H1 (cell line): ENCODE measurements around the gene JAKMIP1. TPM values are rescaled to one million over a fixed set of nuclear protein-coding genes. Genes with fewer than 3 reads are reported as not detected.

Experiments
- CTCF ChIA-PET: fragments of 300-600 bp; sonication (Branson Sonifier 250); formaldehyde crosslinking; loops from one replicate; lab custom pipeline; 2021; ENCODE audit not compliant: partially characterized antibody; lab: Charles Lee
- POLR2A ChIA-PET: fragments of 300-600 bp; sonication (Branson Sonifier 250); formaldehyde crosslinking; loops from one replicate; lab custom pipeline; 2021; ENCODE audit warnings: inconsistent platforms; ENCODE audit not compliant: partially characterized antibody; lab: Charles Lee
- DNase-seq, 2 experiments: peaks; one replicate each; pipeline versions ENCODE4 v3.0.0 to v3.0.0-alpha.2; 2010 to 2022; ENCODE audit warnings: low spot score in 2 of 2, low read depth in 1 of 2, mixed read lengths in 1 of 2
- FAIRE-seq: peaks from 2 replicates; lab custom pipeline; 2011; peaks lifted over from hg19 to GRCh38; lab: Jason Lieb, UNC
- H2AFZ ChIP-seq: 2 replicates; pipeline ENCODE4 v1.8.1; 2012; ENCODE audit warnings: low read length, inconsistent platforms
- H2AK5ac ChIP-seq: 2 replicates; pipeline ENCODE4 v1.6.1; 2013; ENCODE audit warnings: low read depth, low read length
- H2BK120ac ChIP-seq: replicated peaks from 2 replicates; pipeline ENCODE3; 2013; ENCODE audit warnings: low read depth, low read length, inconsistent platforms
- H2BK12ac ChIP-seq: 2 replicates; pipeline ENCODE4 v1.6.1; 2013; ENCODE audit warnings: low read depth, low read length
- H2BK15ac ChIP-seq: 2 replicates; pipeline ENCODE4 v1.6.1; 2013; ENCODE audit warnings: low read length
- H2BK20ac ChIP-seq: 2 replicates; pipeline ENCODE4 v1.6.1; 2013; ENCODE audit warnings: low read length
- H2BK5ac ChIP-seq: 2 replicates; pipeline ENCODE4 v1.6.1; 2013; ENCODE audit warnings: low read depth, low read length
- H3K14ac ChIP-seq: 2 replicates; pipeline ENCODE4 v1.6.1; 2013; ENCODE audit warnings: inconsistent platforms; ENCODE audit not compliant: insufficient read length
- H3K18ac ChIP-seq: 2 replicates; pipeline ENCODE4 v1.6.1; 2013; ENCODE audit warnings: low read length; ENCODE audit errors: extremely low read depth
- H3K23ac ChIP-seq: 2 replicates; pipeline ENCODE4 v1.6.1; 2013; ENCODE audit warnings: inconsistent platforms; ENCODE audit not compliant: insufficient read length
- H3K23me2 ChIP-seq: 2 replicates; pipeline ENCODE4 v1.6.1; 2013; ENCODE audit warnings: low read depth, low read length
- H3K27ac ChIP-seq: 2 replicates; pipeline ENCODE4 v1.6.1; 2011; ENCODE audit warnings: low read depth, low read length, inconsistent platforms
- H3K27me3 ChIP-seq, 4 experiments: replicated peaks in 1 of 4; 1 replicate in 1 of 4; 2 replicates in 3 of 4; pipeline versions ENCODE4 v1.6.1 to v1.8.1; 2011 to 2013; ENCODE audit warnings: low read length in 3 of 4, mild to moderate bottlenecking in 3 of 4, inconsistent platforms in 2 of 4, mixed read lengths in 2 of 4, moderate library complexity in 1 of 4; ENCODE audit not compliant: control insufficient read depth in 3 of 4, insufficient read depth in 3 of 4; ENCODE audit errors: extremely low read depth in 1 of 4
- H3K36me3 ChIP-seq, 4 experiments: 2 replicates each; pipeline versions ENCODE4 v1.6.1 to v1.8.1; 2011 to 2013; ENCODE audit warnings: mild to moderate bottlenecking in 4 of 4, low read length in 3 of 4, moderate library complexity in 2 of 4, control low read depth in 1 of 4, inconsistent platforms in 1 of 4; ENCODE audit not compliant: insufficient read depth in 4 of 4, control insufficient read depth in 2 of 4
- H3K4ac ChIP-seq: replicated peaks from 2 replicates; pipeline ENCODE3; 2013; ENCODE audit warnings: low read length, low read depth, mixed read lengths, inconsistent platforms; ENCODE audit not compliant: insufficient read length
- H3K4me1 ChIP-seq, 4 experiments: replicated peaks in 1 of 4; 1 replicate in 1 of 4; 2 replicates in 3 of 4; pipeline versions ENCODE4 v1.6.1 to v1.8.1; 2011 to 2013; ENCODE audit warnings: low read length in 3 of 4, inconsistent platforms in 2 of 4, mixed read lengths in 1 of 4; ENCODE audit not compliant: insufficient read depth in 4 of 4, control insufficient read depth in 3 of 4
- H3K4me2 ChIP-seq, 2 experiments: 2 replicates each; pipeline versions ENCODE4 v1.6.1 to v1.8.1; 2011 to 2013; ENCODE audit warnings: low read depth in 2 of 2, low read length in 2 of 2, control low read depth in 1 of 2, inconsistent platforms in 1 of 2, mild to moderate bottlenecking in 1 of 2; ENCODE audit not compliant: insufficient read depth in 1 of 2
- H3K4me3 ChIP-seq, 4 experiments: fragments of 200-600, 300-600 bp in 1 of 4; sonication (generic), shearing (Covaris generic), sonication (Bioruptor Twin) in 1 of 4; 2 replicates each; pipeline versions ENCODE4 v1.5.1 to v1.8.1; 2011 to 2016; ENCODE audit warnings: low read length in 4 of 4, low read depth in 3 of 4, control low read depth in 2 of 4, inconsistent platforms in 2 of 4, mild to moderate bottlenecking in 2 of 4, mixed read lengths in 1 of 4, moderate library complexity in 1 of 4; ENCODE audit not compliant: insufficient read depth in 2 of 4; ENCODE audit errors: extremely low read depth in 1 of 4
- H3K56ac ChIP-seq: replicated peaks from 2 replicates; pipeline ENCODE3; 2013; ENCODE audit warnings: low read depth, mild to moderate bottlenecking, mixed read lengths, low read length, inconsistent platforms; ENCODE audit not compliant: insufficient read length
- H3K79me1 ChIP-seq: 2 replicates; pipeline ENCODE4 v1.6.1; 2013; ENCODE audit warnings: low read depth, low read length, control low read depth
- H3K79me2 ChIP-seq, 2 experiments: 2 replicates each; pipeline versions ENCODE4 v1.6.1 to v1.8.1; 2012 to 2013; ENCODE audit warnings: low read length in 2 of 2, mild to moderate bottlenecking in 2 of 2, inconsistent platforms in 1 of 2; ENCODE audit not compliant: insufficient read depth in 2 of 2, control insufficient read depth in 1 of 2
- H3K9ac ChIP-seq, 4 experiments: replicated peaks in 1 of 4; 1 replicate in 1 of 4; 2 replicates in 3 of 4; pipeline versions ENCODE4 v1.6.1 to v1.8.1; 2011 to 2013; ENCODE audit warnings: low read depth in 3 of 4, low read length in 3 of 4, control low read depth in 2 of 4, mild to moderate bottlenecking in 2 of 4, moderate library complexity in 2 of 4, inconsistent platforms in 1 of 4; ENCODE audit errors: extremely low read depth in 1 of 4
- H3K9me3 ChIP-seq, 2 experiments: 2 replicates each; pipeline versions ENCODE4 v1.6.1 to v1.8.1; 2012 to 2013; ENCODE audit warnings: mild to moderate bottlenecking in 2 of 2, moderate library complexity in 2 of 2, control low read depth in 1 of 2, inconsistent platforms in 1 of 2, low read depth in 1 of 2, low read length in 1 of 2, mixed read lengths in 1 of 2; ENCODE audit not compliant: insufficient read depth in 2 of 2
- H4K20me1 ChIP-seq, 2 experiments: replicated peaks in 1 of 2; 2 replicates each; pipeline versions ENCODE3 to v1.8.1; 2011 to 2013; ENCODE audit warnings: inconsistent platforms in 2 of 2, low read length in 2 of 2, mild to moderate bottlenecking in 1 of 2; ENCODE audit not compliant: insufficient read depth in 2 of 2, control insufficient read depth in 1 of 2
- H4K5ac ChIP-seq: 2 replicates; pipeline ENCODE4 v1.6.1; 2013; ENCODE audit warnings: low read length, low read depth, mixed read lengths, inconsistent platforms; ENCODE audit not compliant: insufficient read length
- H4K8ac ChIP-seq: 2 replicates; pipeline ENCODE4 v1.8.0; 2013; ENCODE audit warnings: mild to moderate bottlenecking, moderate library complexity, low read length, inconsistent platforms; ENCODE audit not compliant: insufficient read depth; ENCODE audit errors: extremely low read depth
- H4K91ac ChIP-seq: replicated peaks from 2 replicates; pipeline ENCODE3; 2013; ENCODE audit warnings: low read length, mixed read lengths, inconsistent platforms; ENCODE audit not compliant: insufficient read length
- WGBS, 2 experiments: shearing (Covaris generic) in 1 of 2; methylation state at CpG; one replicate each; pipeline versions ENCODE4 v1.1.6 to v1.1.7; 2013 to 2015; ENCODE audit warnings: low lambda C conversion rate in 2 of 2, mixed read lengths in 2 of 2, inconsistent platforms in 1 of 2, low coverage in 1 of 2, missing lambda C conversion rate in 1 of 2; ENCODE audit not compliant: insufficient replicate concordance in 2 of 2, insufficient coverage in 1 of 2, insufficient read length in 1 of 2; ENCODE audit errors: extremely low coverage in 1 of 2, missing lambda C conversion rate in 1 of 2; 5-methylcytosine and 5-hydroxymethylcytosine counted together
- polyA plus RNA-seq, 7 experiments: library from polyadenylated mRNA; depleted of rRNA in 3 of 7; stranded (reverse) in 5 of 7; unstranded in 2 of 7; fragments of >200 nt in 5 of 7; fragments of 200-250 nt in 2 of 7; gene quantifications; 1 replicate in 5 of 7; 2 replicates in 1 of 7; 4 replicates in 1 of 7; pipeline versions ENCODE4 v1.2.1 to v1.2.3, GENCODE V29; 2011 to 2013; ENCODE audit warnings: missing spikeins in 2 of 7, mixed read lengths in 2 of 7
- total RNA-seq: library from RNA; stranded (reverse); fragmentation: NEBNext Ultra II Directional; extraction: Animal tissue kit (Norgen Biotek cat#: 25700); gene quantifications from 2 replicates; pipeline ENCODE4 v1.2.1, GENCODE V29; 2021
- TF ChIP-seq, protein P1 (sequence below), 3 experiments: IDR thresholded peaks; 1 replicate in 2 of 3; 2 replicates in 1 of 3; pipeline versions ENCODE4 v1.5.1 to v1.6.1; 2011; ENCODE audit warnings: low read length in 3 of 3, mild to moderate bottlenecking in 3 of 3, inconsistent platforms in 2 of 3, low read depth in 1 of 3, moderate library complexity in 1 of 3; ENCODE audit not compliant: insufficient read depth in 1 of 3; ENCODE audit errors: control extremely low read depth in 1 of 3
- TF ChIP-seq, protein P2 (sequence below): IDR thresholded peaks from 2 replicates; pipeline ENCODE4 v1.6.1; 2012; ENCODE audit warnings: inconsistent platforms

JAKMIP1 gene
- total and polyA plus RNA-seq, 2 of the 8 experiments (the other 6 are each of a cell fraction or from before 2014, with no cell fraction given), result 2.5 to 4.4 TPM

DNA sequence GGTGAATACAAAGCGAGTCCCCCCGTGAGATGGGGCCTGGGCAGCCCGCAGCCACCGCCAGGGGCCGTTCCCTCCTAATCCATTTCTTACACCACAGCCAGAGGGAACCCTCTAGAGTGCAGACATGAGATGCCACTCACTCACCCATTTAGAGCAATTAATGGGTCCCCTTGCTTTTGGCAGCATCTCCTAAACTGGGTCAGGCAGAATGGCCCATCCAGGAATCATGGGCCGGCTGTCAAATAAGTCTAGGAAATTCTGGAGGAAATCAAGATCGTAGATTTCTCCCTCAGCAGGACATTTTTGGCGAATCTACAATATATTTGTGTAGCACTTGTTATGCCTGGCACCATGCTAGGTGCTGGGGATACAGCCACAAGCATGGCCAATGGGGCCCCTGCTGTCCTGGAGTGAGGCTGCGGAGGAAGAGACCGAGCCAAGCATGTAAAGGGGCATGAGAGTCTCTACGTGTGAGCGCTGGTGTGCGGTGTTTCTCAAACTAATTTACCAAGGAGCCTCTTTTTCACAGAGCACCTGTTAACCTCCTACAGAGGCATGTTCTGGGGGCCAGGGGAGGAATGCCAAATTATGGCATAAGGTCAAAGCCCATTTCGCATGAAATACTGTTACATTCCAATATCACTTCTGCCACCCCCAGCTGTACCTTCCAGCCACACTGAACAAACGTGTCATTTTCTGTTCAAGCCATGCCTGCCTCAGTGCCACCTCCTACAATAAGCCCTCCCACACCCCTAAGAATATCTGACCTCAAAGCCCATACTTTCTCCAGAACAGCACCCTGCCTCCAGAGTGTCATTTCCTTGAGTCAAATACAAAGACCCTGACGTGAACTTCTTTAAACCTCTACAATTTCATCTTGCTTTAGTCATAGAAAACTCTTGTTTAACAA is 28.1 kb upstream of the JAKMIP1 start:
- Histone ChIP-seq H3K14ac (no peak overlapping the region), H3K4me2 (no peak overlapping the region), H2BK12ac (no peak overlapping the region), H4K20me1 (peaks cover 0 to 3% of the 10 kb centered on the region in 2 experiments), H3K79me1 (no peaks in the 10 kb centered on the region), H3K4me3 (no peak overlapping the region), H3K9me3 (no peaks in the 10 kb centered on the region), H2AK5ac (no peak overlapping the region), H3K23ac (no peak overlapping the region), H2BK15ac (no peak overlapping the region), H3K18ac (no peak overlapping the region), H2BK20ac (no peak overlapping the region), H3K27ac (no peak overlapping the region), H2BK120ac (no peak overlapping the region), H3K4me1 (no peaks in the 10 kb centered on the region; a peak in 1 of 7 replicates), H4K5ac (no peak overlapping the region), H3K9ac (no peak overlapping the region; a peak in 1 of 7 replicates), H2BK5ac (no peak overlapping the region), H4K91ac (no peak overlapping the region), H3K79me2 (no peaks in the 10 kb centered on the region), H3K56ac (no peak overlapping the region), H4K8ac (no peak overlapping the region), H3K4ac (no peak overlapping the region), H3K23me2 (no peaks in the 10 kb centered on the region), H3K27me3 (no peaks in the 10 kb centered on the region), H3K36me3 (no peaks in the 10 kb centered on the region)
- CTCF ChIA-PET, result interaction anchor here (1.0 to 1.4 kb wide), 2 partner anchors 98 to 104 kb away, joined by 3 to 4 read pairs; no protein-coding TSS in a partner anchor
- peak in 1 of 2 experiments; percentile 32 for DNase-seq
- POLR2A ChIA-PET, result no interaction called here
- 85% methylated on average over 16 of the region's 16 CpGs; no CpG with 5 or more reads in 1 of the 2 experiments for WGBS, 2 experiments
- TF ChIP-seq, protein P1, sequence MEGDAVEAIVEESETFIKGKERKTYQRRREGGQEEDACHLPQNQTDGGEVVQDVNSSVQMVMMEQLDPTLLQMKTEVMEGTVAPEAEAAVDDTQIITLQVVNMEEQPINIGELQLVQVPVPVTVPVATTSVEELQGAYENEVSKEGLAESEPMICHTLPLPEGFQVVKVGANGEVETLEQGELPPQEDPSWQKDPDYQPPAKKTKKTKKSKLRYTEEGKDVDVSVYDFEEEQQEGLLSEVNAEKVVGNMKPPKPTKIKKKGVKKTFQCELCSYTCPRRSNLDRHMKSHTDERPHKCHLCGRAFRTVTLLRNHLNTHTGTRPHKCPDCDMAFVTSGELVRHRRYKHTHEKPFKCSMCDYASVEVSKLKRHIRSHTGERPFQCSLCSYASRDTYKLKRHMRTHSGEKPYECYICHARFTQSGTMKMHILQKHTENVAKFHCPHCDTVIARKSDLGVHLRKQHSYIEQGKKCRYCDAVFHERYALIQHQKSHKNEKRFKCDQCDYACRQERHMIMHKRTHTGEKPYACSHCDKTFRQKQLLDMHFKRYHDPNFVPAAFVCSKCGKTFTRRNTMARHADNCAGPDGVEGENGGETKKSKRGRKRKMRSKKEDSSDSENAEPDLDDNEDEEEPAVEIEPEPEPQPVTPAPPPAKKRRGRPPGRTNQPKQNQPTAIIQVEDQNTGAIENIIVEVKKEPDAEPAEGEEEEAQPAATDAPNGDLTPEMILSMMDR (IDR thresholded peaks at IDR 0.05; ENCODE audit: control extremely low read depth in 1 of 3, insufficient read depth in 1 of 3, low read depth in 1 of 3, low read length in 3 of 3), result peak in 2 of 3 experiments; percentile 2; a peak in 1 of 4 replicates
- TF ChIP-seq, protein P2, sequence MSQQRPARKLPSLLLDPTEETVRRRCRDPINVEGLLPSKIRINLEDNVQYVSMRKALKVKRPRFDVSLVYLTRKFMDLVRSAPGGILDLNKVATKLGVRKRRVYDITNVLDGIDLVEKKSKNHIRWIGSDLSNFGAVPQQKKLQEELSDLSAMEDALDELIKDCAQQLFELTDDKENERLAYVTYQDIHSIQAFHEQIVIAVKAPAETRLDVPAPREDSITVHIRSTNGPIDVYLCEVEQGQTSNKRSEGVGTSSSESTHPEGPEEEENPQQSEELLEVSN, result no peak
- TF ChIP-seq, all 59 proteins: peak for 1
- H2AFZ ChIP-seq, result no peak overlapping the region
- FAIRE-seq, result no peak
